HG02938 (cell line): Measurements from ENCODE around the gene PCCA.
"Not testable (repeated sequence)": the region's sequence is repeated elsewhere in the genome, so short reads cannot be mapped to it uniquely, and the experiment has no call there.

Source experiments
- ATAC-seq: cut with Tn5 transposase; IDR thresholded peaks from one replicate; pipeline ENCODE4 v1.9.1; 2021; ENCODE audit warnings: mild to moderate bottlenecking, moderate library complexity; ENCODE audit not compliant: unreplicated experiment

Gene PCCA

GRCh38 chr13:100300243-100300642 lies 211.3 kb downstream of the PCCA start:
- no peak for ATAC-seq

- no peak for ATAC-seq
Observed at GRCh38 chr13:100300708-100301107, 211.8 kb downstream of the PCCA start.

- ATAC-seq = no peak
Observed at GRCh38 chr13:100301418-100301817, 212.5 kb downstream of the PCCA start.

- ATAC-seq = no peak
Observed at GRCh38 chr13:100302391-100302790, 213.5 kb downstream of the PCCA start.

DNA sequence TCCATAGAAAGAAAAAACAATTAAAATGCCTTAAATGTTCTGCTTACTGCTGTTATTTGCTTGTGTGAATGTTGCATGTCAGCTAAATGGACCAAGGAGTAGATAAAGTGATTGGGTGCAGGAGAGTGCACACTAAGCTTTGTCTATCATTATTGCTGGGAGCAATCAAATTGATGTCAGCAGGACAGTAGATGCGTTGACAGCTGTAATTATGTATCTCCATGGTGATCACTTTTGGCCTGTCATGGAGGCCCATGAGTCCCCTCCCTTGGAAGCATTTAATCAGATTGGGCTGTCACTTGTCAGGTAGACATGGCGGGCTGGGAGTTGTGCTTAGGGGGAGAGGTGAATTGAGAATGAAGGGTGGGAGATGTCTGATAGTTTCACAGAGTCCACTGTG lies 215.3 kb downstream of the PCCA start:
- ATAC-seq = no peak

DNA sequence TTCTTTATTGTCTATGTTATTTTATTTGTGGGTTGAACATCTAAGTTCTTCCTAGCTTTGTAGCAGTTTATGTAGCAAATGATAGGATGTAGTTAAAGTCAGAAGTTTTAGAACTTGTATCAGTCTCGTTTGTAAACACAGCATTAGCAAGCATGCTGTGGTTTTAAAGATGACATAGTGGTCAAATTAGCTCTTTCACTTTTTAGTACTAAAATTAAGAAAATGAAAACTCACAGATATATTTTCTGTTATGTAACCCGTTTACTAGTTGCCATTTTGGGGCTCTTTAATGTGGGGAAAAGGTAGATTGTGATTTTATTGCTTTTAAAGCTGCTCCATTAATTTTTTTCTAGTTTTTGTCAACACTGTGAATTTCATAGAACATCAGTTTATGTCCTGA lies 216.5 kb downstream of the PCCA start:
- ATAC-seq = no peak

- no peak for ATAC-seq
Observed at GRCh38 chr13:100306030-100306429, 217.1 kb downstream of the PCCA start.

GRCh38 chr13:100306434-100306999 lies 217.6 kb downstream of the PCCA start:
- ATAC-seq = no peak

DNA sequence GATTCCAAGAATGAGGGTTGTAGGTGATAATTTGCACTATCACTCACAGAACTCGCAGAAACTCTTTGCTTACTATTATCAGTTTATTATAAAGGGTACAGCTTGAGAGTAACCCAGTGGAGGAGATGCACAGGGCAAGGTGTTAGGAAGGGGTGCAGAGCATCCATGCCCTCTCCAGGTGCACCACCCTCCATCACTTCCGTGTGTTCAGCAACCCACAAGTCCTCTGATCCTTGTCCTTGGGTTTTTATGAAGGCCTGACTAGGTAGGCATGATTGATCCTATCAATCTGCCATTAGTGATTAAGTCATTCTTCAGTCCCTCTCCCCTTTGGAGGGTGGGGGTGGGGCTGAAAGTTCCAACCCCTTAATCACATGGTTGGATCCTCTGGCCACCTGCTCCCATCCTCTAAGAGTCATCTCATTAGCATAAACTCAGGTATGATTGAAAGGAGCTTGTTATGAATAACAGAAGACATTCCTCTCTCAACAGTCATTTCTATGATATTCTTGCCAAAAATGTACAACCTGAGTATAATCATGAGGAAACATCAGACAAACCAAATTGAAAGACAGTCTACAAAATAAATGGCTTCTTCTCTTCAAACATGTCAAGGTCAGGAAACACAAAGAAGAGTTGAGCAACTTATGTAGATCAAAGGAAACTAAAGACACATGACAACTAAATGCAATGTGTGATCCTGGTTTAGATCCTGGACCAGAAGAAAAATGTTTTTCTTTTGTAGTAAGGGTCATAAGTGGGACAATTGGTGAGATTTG lies 225.4 kb downstream of the PCCA start:
- no peak for ATAC-seq

DNA sequence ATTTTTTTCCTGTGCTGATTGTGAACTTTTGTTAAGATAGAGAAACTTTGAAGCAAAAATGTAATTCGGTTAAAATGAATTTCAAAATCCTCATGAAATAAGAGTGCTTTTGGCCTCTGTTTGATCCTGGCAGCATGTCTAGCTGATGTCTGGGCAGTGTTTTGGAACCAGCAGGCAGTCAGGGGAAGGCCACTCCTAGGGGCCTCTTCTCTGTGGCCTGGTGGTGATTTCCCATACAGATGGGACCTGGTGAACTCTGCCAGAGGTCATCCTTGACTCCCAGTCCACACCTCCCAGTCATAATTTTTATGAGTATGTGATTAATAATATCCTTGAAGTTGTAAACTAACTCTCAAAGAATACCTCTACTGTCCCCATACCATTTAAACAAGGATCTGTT lies 226.6 kb downstream of the PCCA start:
- ATAC-seq = no peak

- not testable (repeated sequence) for ATAC-seq
Observed at GRCh38 chr13:100318473-100318872, 229.6 kb downstream of the PCCA start.

DNA sequence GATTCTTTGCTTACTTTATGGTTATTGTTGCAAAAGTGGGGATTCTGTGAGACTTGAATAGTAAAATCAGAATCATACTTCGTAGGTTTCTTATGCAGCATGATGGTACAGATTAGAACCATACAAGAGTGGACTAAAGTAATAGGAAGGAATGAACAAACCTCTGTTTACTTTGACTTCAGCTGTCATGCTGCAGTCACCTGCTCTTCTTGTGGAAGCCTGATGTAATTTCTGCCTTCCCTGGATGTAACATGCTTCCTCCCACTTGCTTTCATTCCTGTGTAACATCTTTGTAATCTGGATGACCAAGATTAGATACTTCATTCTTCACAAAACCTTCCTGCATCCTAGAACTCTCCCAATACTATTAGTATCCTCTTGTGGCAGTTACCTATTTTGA lies 235.0 kb downstream of the PCCA start:
- no peak for ATAC-seq

DNA sequence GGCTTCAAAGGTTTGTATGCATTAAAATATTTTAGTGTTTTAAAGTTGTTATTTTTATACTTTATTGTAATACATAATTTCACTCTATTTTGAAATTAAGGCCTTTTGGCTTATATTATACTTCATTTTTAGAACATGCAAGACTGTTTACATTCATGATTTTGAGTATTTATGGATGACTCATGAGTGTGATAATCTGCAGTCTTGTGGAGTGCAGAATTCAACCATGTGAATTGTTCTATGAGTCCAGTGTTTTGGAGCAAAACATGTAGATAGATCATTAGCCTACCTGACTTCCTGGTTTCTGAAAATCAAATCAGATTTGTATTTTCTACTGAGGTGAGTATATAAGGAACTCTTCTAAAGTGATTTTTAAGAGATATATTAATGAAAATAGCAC lies 241.8 kb downstream of the PCCA start:
- no peak for ATAC-seq

DNA sequence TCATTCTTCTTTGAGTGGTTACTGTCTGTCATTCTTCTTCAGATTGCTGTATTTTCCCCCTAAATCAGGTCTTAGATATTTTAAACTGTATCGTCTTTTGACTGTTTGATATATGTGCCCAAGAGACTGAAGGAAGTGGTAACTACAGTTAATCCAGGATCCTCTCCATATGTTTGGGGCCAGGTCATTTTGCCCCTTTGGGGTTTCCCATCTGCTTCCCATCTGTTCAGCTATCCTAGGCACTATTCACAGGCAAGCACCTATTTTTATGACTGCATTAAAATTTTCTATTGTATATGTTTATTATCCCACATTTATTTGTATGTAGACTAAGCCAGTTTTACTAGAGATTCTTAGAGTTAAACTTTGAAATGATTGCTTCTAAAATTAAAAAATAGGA lies 244.2 kb downstream of the PCCA start:
- ATAC-seq = no peak

GRCh38 chr13:100334214-100334613 lies 245.3 kb downstream of the PCCA start:
- ATAC-seq = no peak

DNA sequence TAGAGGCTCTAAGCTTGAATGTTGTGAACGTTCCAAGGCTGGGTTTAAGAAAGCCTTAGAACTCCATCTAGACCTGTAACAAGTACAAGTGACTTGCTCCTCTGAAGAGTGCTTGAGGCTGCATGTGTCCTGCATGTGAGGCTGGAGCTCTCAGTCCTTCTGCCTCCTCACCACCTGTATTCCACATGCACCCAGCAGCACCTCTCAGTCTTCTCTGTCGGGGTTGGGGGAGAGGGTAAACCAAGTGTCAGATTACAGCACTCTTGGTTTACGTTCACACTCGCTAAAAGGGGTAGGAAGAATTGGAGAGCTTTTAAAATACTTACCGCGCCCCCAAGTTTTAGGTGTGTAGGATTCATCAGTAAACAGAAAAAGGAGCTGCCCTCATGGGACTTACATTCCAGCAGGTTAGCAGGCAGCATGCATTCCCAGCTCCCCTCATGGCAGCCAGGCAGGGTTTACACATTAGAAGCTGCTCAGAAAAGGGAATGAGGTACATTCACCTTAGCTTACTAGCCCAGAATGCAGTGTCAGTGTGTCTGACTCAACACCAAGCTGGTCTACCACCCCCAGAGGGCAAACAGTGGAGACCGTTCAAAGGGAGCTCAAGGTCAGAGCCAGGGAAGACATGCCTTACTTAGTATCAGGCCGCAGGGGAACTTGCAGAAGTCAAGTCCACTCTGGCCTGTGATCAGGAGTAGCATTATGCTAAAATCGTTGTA lies 248.1 kb downstream of the PCCA start:
- no peak for ATAC-seq

GRCh38 chr13:100338275-100338674 lies 249.4 kb downstream of the PCCA start:
- ATAC-seq = no peak

DNA sequence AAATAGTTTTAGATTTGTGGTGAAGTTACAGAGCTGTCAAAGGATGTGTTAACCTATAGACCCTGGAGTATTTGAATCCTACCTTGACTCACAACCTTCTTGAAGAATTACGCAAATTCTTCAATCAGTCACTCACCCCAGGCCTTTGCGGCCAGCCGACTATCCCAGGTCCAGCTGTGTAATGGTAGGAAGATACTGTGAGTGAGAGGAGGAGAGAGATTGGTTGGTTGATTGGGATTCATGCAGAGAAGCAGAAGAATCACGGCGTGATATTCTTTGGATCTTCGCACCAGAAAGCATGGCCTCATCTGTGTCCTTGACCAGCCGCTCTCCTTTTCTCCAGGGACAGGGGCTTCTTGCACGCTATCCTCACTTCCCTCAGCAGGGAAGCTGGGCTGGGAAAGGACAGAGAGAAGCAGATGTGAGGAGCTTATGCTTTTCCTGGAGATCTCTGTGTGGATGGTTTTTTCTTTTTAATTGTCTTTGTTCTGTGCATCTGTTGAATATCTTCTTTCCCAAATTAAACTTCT lies 250.6 kb downstream of the PCCA start:
- ATAC-seq = no peak

GRCh38 chr13:100340865-100341264 lies 252.0 kb downstream of the PCCA start:
- no peak for ATAC-seq

GRCh38 chr13:100341327-100341726 lies 252.4 kb downstream of the PCCA start:
- ATAC-seq = no peak

DNA sequence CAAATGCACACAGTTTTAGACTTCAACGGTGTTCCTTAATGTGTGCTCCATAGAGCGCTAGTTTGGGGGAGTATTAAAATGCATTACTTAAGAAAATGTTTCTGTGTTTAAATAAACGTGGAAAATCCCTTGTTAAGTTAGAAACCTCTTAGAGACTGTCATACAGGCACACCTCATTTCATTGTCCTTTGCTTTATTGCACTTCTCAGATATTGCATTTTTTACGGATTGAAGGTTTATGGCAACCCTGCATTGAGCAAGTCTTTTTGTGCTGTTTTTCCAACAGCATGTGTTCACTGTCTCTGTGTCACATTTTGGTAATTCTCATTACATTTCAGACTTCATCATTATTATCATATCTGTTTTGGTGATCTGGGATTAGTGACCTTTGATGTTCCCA lies 255.7 kb downstream of the PCCA start:
- no peak for ATAC-seq

DNA sequence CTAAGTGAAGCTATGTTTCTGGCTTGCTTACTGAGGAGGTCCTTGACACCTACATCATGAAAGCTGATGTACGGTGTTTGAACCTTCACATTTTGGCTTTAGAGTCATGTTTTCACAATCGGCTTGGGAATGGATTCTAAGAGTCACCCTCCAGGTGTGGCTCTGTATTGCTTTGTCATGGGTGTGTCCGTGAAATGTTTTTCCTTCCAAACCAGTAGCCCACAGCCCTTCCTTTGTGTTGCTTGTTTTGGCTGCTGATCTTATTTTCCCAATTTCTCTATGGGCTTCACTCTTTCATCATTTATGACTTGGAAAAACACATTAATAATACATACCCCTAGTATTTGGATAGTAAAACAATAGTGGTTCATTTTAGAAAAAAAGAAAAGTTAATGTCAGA lies 259.1 kb downstream of the PCCA start:
- no peak for ATAC-seq
